ENCODE data around the gene SETD1A. TPM values are rescaled to one million over a fixed set of nuclear protein-coding genes. Genes with fewer than 3 reads are reported as not detected.

SETD1A gene
- total RNA-seq, 2 experiments from 2014 or later: 28.5 to 31.7 TPM

DNA sequence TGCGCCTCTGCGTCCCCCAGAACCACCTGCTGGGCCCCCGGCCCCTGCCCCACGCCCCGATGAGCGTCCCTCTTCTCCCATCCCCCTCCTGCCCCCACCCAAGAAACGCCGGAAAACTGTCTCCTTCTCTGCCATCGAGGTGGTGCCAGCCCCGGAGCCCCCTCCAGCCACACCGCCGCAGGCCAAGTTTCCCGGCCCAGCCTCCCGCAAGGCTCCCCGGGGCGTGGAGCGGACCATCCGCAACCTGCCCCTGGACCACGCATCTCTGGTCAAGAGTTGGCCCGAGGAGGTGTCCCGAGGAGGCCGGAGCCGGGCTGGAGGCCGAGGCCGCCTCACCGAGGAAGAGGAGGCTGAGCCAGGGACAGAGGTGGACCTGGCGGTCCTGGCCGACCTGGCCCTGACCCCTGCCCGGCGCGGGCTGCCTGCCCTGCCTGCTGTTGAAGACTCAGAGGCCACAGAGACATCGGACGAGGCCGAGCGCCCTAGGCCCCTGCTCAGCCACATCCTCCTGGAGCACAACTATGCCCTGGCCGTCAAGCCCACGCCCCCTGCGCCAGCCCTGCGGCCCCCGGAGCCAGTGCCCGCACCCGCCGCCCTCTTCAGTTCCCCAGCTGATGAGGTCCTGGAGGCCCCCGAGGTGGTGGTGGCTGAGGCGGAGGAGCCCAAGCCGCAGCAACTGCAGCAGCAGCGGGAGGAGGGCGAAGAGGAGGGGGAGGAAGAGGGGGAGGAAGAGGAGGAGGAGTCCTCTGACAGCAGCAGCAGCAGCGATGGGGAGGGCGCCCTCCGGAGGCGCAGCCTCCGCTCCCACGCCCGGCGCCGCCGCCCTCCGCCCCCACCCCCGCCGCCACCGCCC is 21.8 kb downstream of the SETD1A start:
- Mint-ChIP-seq H3K9me3 (no peaks in the 10 kb centered on the region), H3K27me3 (no peaks in the 10 kb centered on the region), H3K4me1 (no peaks in the 10 kb centered on the region)

DNA sequence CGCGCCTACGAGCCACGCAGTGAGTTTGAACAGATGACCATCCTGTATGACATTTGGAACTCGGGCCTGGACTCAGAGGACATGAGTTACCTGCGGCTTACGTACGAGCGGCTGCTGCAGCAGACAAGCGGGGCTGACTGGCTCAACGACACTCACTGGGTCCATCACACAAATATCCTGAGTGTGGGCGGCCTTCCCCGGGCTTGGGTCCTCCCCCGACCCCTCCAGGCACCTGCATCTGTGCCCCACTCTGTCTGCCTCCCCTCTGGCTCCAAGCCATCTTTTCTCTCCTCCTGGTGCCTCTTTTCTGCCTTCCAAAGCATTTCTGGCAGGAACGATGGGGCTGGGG is 22.4 kb downstream of the SETD1A start:
- no peak overlapping the region for H3K4me3 Mint-ChIP-seq
- H3K27me3 Mint-ChIP-seq: no peaks in the 10 kb centered on the region
- no peaks in the 10 kb centered on the region for H3K9me3 Mint-ChIP-seq
- no peak for DNase-seq
- H3K27ac Mint-ChIP-seq: no peak overlapping the region
- no peaks in the 10 kb centered on the region for H3K4me1 Mint-ChIP-seq
- H3K36me3 Mint-ChIP-seq: peaks cover 19% of the 10 kb centered on the region

More for the DNA sequence above, 21.8 kb downstream of the SETD1A start:
- Mint-ChIP-seq H3K4me3 (no peak overlapping the region), H3K27ac (no peak overlapping the region), H3K36me3 (peaks cover 19% of the 10 kb centered on the region)
- DNase-seq: no peak

DNA sequence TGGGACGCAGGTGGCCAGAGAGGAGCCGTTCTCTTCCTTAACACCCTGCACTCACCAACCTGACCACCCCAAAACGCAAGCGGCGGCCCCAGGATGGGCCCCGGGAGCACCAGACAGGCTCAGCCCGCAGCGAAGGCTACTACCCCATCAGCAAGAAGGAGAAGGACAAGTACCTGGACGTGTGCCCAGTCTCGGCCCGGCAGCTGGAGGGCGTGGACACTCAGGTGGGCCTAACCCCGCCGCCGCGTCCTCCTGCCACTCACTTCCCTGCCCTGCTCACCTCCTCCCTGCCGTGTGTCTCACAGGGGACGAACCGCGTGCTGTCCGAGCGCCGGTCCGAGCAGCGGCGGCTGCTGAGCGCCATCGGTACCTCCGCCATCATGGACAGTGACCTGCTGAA is 22.9 kb downstream of the SETD1A start:
- H3K36me3 Mint-ChIP-seq: peaks cover 19% of the 10 kb centered on the region
- H3K4me1 Mint-ChIP-seq: no peaks in the 10 kb centered on the region
- H3K27ac Mint-ChIP-seq: no peak overlapping the region
- H3K27me3 Mint-ChIP-seq: no peaks in the 10 kb centered on the region
- no peaks in the 10 kb centered on the region for H3K9me3 Mint-ChIP-seq
- DNase-seq: no peak
- no peak overlapping the region for H3K4me3 Mint-ChIP-seq

DNA sequence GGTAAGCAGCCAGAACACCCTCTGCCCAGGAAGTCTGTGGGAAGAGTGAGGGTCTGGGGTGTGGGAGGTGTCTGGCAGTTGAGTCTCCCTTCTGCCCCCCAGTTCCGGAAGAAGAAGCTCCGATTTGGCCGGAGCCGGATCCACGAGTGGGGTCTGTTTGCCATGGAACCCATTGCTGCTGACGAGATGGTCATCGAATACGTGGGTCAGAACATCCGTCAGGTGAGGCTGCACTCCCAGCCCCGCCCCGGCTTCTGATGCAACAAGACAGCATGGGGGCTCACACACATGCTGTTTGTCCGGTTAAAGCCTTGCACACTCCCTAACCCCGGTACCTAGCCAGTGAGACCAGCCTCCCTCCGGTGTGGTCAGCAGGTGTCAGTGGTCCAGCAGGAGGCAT is 23.4 kb downstream of the SETD1A start:
- DNase-seq: no peak
- Mint-ChIP-seq H3K4me3 (no peak overlapping the region), H3K4me1 (no peaks in the 10 kb centered on the region), H3K27me3 (no peaks in the 10 kb centered on the region), H3K9me3 (no peaks in the 10 kb centered on the region), H3K27ac (no peak overlapping the region), H3K36me3 (peaks cover 19% of the 10 kb centered on the region)

DNA sequence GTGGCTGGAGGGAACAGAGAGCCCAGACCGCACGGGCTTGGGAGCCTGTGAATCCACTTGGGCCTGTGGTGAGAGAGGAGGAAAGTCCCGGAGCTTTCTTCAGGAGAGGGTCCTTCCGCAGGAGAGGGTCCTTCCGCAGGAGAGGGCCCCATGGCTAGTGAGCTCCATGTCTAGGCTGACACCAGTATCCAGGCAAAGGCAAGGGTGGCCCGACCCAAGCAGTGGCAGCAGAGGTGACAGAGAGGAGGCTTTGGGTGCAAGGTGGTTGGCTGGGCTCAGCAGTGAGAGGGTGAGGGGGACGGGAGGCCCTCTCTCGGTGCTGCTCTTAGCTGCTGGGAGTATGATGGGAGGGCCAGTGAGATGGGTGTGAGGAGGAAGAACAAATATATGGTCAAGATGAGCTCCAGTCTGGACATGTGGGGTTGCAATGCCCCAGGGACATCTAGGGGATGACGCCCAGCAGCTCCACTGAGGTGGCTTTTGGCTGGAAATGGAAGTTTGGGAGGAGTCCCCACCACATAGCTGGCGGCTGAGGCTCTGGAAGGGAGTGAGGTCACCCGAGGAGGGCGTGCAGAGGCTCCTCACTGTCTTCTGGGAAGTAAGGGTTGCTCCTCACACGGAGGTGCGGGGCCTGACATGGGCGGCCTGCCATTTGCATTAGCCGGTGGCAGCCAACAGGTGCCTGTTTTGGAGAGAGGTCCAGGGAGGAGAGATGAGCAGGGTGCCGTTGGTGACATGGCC is 25.2 kb downstream of the SETD1A start:
- Mint-ChIP-seq H3K4me3 (no peak overlapping the region), H3K4me1 (no peaks in the 10 kb centered on the region), H3K27ac (no peak overlapping the region), H3K27me3 (no peaks in the 10 kb centered on the region), H3K9me3 (no peaks in the 10 kb centered on the region), H3K36me3 (peaks cover 11% of the 10 kb centered on the region)
- no peak for DNase-seq

DNA sequence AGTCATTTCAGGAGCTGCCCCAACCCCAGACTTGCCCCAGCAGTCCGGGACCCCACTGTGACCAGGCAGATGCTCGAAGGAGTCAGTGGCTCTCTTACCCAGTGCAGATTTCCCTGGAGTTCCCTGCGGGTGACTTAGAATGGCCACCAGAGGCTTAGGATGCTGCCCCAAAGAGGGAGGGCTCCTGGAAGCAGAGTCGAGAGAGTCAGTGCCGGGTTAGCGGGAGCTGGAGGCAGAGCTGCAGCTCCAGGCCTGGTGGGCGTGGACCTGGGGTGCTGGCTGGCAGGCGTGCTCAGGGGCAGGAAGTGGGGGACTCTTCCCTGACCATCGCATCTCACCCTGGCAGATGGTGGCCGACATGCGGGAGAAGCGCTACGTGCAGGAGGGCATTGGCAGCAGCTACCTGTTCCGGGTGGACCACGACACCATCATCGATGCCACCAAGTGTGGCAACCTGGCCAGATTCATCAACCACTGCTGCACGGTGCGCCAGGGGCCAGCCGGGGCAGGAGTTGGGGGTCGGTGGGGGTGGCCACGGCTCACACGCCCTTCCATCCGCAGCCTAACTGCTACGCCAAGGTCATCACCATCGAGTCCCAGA is 25.8 kb downstream of the SETD1A start:
- DNase-seq: no peak
- H3K27ac Mint-ChIP-seq: no peak overlapping the region
- H3K36me3 Mint-ChIP-seq: peaks cover 11% of the 10 kb centered on the region

DNA sequence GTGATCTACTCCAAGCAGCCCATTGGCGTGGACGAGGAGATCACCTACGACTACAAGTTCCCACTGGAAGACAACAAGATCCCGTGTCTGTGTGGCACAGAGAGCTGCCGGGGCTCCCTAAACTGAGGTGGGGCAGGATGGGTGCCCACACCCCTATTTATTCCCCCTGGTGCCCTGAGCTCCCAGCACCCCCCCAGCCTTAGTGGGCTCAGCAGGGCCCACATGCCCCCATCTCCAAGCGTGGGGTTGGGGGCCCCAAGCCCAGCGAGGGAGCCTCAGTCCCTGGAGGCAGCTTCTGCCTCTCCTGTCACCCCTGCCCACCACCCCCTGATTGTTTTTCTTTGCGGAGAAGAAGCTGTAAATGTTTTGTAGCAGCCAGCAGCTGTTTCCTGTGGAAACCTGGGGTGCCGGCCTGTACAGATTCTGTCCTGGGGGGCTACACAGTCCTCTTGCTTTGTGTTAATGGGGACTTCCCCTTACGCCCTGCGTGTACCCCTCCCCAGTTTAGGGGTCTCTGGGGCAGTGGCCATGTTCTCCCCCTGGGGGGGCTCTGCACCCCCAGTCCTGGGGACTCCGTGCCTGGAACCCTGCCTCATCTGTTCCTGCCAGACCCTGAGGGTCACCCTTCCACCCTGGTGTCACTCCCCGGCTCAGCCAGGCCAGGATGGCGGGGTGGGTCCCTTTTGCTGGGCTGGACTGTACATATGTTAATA is 26.5 kb downstream of the SETD1A start:
- Mint-ChIP-seq H3K36me3 (peaks cover 8% of the 10 kb centered on the region), H3K27ac (no peak overlapping the region), H3K4me3 (no peak overlapping the region), H3K27me3 (no peaks in the 10 kb centered on the region), H3K9me3 (no peaks in the 10 kb centered on the region), H3K4me1 (no peaks in the 10 kb centered on the region)
- no peak for DNase-seq

More for the DNA sequence above, 25.8 kb downstream of the SETD1A start:
- Mint-ChIP-seq H3K4me1 (no peaks in the 10 kb centered on the region), H3K27me3 (no peaks in the 10 kb centered on the region), H3K4me3 (no peak overlapping the region), H3K9me3 (no peaks in the 10 kb centered on the region)

DNA sequence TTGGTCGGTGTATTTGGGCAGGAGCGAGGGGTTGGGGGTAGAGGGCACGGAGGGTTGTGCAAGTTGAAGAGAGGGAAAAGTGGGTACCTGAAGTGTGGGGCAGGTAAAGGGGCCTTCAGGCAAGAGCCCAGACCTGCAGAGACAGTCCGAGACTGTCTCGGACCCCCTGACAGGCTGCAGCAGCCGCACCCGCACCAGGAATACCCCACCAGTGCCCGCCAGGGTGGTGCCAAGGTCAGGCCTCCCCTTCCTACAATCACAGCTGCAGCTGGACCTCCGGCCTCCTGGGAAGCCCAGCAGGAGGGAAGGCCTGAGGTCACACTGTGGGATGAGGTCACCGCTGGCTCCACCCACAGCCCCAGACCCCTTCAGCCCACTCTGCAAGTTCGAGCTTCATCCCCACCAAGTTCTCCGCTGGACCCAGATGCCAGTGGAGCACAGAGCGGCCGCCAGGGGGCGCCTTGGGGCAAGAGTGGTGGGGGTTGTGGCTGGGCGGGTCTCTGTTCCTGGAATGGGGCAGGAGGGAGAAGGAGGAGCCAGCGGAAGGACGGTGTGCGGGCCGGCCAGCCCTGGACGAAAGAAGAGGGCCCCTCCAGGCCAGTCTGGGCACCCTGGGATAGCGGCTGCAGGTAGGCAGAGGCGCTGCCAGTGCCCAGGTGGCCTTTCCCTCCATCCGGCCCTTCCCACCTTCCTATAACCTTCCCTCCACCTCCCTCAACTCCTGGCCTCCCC is 27.3 kb downstream of the SETD1A start, which contains the start of gene HSD3B7:
Gene HSD3B7 (plus strand): TSS at position 539 of the 732 bp plus-strand sequence. CDS start 452 bp downstream, outside the sequence.
- peaks cover 8% of the 10 kb centered on the region for H3K36me3 Mint-ChIP-seq
- no peaks in the 10 kb centered on the region for H3K4me1 Mint-ChIP-seq
- H3K9me3 Mint-ChIP-seq: no peaks in the 10 kb centered on the region
- peak; percentile 79 for DNase-seq
- no peak within 1 kb of the TSS for H3K27ac Mint-ChIP-seq
- H3K4me3 Mint-ChIP-seq: no peak within 1 kb of the TSS
- no peaks in the 10 kb centered on the region for H3K27me3 Mint-ChIP-seq

DNA sequence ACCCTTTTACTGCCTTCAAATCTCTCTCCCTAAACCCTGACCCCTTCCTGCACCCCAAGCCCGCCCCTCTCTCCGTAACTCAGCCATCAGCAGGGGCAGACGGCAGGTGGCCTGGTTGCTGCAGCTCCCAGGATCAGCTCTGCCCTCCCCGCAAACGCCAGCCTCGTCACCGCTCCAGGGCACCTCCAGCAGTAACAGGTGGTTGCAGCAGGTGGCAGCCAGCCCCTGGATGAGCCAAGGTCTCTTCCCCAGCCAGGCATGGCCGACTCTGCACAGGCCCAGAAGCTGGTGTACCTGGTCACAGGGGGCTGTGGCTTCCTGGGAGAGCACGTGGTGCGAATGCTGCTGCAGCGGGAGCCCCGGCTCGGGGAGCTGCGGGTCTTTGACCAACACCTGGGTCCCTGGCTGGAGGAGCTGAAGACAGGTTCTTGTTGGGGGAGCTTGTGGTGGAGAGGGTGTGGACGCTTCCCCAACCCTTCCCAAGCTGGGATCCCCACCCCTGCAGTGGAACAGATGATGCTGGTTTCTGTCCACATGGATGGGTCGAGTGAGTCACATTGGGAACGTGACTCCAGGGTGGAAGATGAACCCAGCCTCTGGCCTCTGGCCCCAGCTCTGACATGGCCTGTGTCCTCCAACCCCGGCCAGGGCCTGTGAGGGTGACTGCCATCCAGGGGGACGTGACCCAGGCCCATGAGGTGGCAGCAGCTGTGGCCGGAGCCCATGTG is 28.0 kb downstream of the SETD1A start:
- Mint-ChIP-seq H3K36me3 (peaks cover 5% of the 10 kb centered on the region), H3K27me3 (no peaks in the 10 kb centered on the region), H3K4me1 (no peaks in the 10 kb centered on the region), H3K27ac (no peak overlapping the region), H3K9me3 (no peaks in the 10 kb centered on the region), H3K4me3 (no peak overlapping the region)
- DNase-seq: no peak

DNA sequence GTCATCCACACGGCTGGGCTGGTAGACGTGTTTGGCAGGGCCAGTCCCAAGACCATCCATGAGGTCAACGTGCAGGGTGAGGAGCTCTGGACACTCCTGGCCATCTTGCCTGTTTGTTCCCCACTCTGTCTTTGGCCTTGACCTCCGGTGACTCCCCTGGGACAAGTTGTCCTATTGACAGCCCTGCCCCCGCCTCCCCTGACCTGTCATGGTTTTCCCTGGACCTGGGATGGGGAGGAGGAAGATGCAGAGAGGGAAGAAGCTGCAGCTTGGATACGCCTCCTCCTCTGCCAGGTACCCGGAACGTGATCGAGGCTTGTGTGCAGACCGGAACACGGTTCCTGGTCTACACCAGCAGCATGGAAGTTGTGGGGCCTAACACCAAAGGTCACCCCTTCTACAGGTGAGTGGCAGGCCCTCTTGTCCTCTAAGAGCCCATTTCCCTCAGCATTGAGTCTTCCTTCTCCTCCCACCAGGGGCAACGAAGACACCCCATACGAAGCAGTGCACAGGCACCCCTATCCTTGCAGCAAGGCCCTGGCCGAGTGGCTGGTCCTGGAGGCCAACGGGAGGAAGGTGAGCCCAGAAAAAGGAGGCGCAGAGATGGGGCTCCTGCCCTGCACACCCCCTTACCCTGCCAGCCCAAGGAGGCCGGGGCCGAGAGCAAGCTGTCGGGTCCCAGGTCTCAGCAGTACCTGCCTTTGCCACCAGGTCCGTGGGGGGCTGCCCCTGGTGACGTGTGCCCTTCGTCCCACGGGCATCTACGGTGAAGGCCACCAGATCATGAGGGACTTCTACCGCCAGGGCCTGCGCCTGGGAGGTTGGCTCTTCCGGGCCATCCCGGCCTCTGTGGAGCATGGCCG is 28.8 kb downstream of the SETD1A start:
- H3K4me1 Mint-ChIP-seq: no peaks in the 10 kb centered on the region
- DNase-seq: no peak
- H3K36me3 Mint-ChIP-seq: peaks cover 3% of the 10 kb centered on the region
- H3K27ac Mint-ChIP-seq: no peak overlapping the region
- no peaks in the 10 kb centered on the region for H3K27me3 Mint-ChIP-seq
- no peak overlapping the region for H3K4me3 Mint-ChIP-seq
- H3K9me3 Mint-ChIP-seq: no peaks in the 10 kb centered on the region

DNA sequence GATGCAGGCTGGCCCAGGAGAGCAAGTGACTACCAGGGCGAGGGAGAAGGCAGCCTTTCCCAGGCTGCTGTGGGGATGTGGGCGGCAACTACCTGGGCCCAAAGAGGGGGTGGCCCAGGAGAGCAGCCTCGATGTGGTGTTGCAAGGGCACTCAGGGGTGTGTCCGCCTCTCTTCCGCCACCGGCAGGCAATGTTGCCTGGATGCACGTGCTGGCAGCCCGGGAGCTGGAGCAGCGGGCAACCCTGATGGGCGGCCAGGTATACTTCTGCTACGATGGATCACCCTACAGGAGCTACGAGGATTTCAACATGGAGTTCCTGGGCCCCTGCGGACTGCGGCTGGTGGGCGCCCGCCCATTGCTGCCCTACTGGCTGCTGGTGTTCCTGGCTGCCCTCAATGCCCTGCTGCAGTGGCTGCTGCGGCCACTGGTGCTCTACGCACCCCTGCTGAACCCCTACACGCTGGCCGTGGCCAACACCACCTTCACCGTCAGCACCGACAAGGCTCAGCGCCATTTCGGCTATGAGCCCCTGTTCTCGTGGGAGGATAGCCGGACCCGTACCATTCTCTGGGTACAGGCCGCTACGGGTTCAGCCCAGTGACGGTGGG is 30.1 kb downstream of the SETD1A start:
- H3K9me3 Mint-ChIP-seq: no peaks in the 10 kb centered on the region
- H3K36me3 Mint-ChIP-seq: peaks cover 1% of the 10 kb centered on the region
- no peaks in the 10 kb centered on the region for H3K27me3 Mint-ChIP-seq
- DNase-seq: no peak
- H3K4me3 Mint-ChIP-seq: no peak overlapping the region
- H3K4me1 Mint-ChIP-seq: no peaks in the 10 kb centered on the region
- H3K27ac Mint-ChIP-seq: no peak overlapping the region

DNA sequence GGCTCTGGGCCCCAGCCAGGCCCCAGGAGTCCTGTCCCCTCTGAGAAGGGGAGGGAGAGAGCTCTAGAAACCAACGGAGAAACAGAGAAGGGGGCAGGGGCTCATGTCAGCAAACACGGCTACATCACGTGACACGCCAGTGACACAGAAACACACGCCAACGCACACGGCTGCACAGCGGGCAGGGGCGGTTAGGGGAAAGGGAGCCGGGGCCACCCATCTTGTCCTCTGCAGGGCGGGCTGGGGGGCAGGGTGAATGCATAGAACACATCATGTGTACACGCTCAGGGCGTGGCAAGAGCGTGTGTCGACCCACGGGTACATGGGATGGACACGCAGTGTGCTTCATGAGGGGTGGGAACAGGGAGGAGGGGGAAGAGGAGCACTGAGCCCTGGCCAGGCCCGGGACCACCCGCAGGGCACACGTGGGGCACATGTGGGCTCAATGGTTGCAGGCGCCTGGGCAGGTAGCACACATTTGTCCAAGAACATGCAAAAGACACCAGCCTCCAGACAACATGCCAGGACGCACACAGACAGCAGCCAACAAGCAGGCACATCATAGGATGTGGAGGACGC is 32.0 kb downstream of the SETD1A start:
- Mint-ChIP-seq H3K4me3 (no peak overlapping the region), H3K27me3 (no peaks in the 10 kb centered on the region), H3K36me3 (no peaks in the 10 kb centered on the region), H3K27ac (no peak overlapping the region), H3K9me3 (no peaks in the 10 kb centered on the region), H3K4me1 (peaks cover under 1% of the 10 kb centered on the region)
- no peak for DNase-seq

Measured in activated naive CD8-positive, alpha-beta T cell treated with anti-CD3 and anti-CD28 coated beads for 36 hours (primary cell).